HUES64 (cell line): Measurements from ENCODE around the gene TFEB.

ENCODE experiments used
- H3K27ac ChIP-seq: 2 replicates; pipeline ENCODE4 v1.7.0; 2013; ENCODE audit warnings: low read depth, low read length, inconsistent platforms
- H3K27me3 ChIP-seq: 2 replicates; pipeline ENCODE4 v1.6.1; 2013; ENCODE audit warnings: mild to moderate bottlenecking, low read length; ENCODE audit not compliant: insufficient read depth
- H3K36me3 ChIP-seq: 2 replicates; pipeline ENCODE4 v1.6.1; 2013; ENCODE audit warnings: mild to moderate bottlenecking, low read length; ENCODE audit not compliant: insufficient read depth
- H3K4me1 ChIP-seq: 2 replicates; pipeline ENCODE4 v1.6.1; 2013; ENCODE audit warnings: mild to moderate bottlenecking, low read length, moderate library complexity; ENCODE audit not compliant: insufficient read depth
- H3K4me3 ChIP-seq: 2 replicates; pipeline ENCODE4 v1.5.1; 2013; ENCODE audit warnings: mild to moderate bottlenecking, low read length, moderate library complexity
- H3K9ac ChIP-seq: 2 replicates; pipeline ENCODE4 v1.6.1; 2013; ENCODE audit warnings: mild to moderate bottlenecking, low read depth, low read length
- H3K9me3 ChIP-seq: 2 replicates; pipeline ENCODE4 v1.6.1; 2013; ENCODE audit warnings: low read depth, low read length; ENCODE audit not compliant: insufficient read depth
- WGBS: fragments of 150-250, 120-280 bp; methylation state at CpG from one replicate; pipeline ENCODE4 v1.1.7; 2013; ENCODE audit warnings: missing lambda C conversion rate; 5-methylcytosine and 5-hydroxymethylcytosine counted together

Gene TFEB

GRCh38 chr6:41674231-41675000, 61.0 kb downstream of the TFEB start:
- no peaks in the 10 kb centered on the region for H3K4me1 ChIP-seq
- no peak overlapping the region for H3K4me3 ChIP-seq
- no peak overlapping the region for H3K27ac ChIP-seq
- no peaks in the 10 kb centered on the region for H3K36me3 ChIP-seq
- peaks cover 9% of the 10 kb centered on the region for H3K27me3 ChIP-seq
- H3K9ac ChIP-seq: no peak overlapping the region
- 84% methylated on average over 5 of the region's 7 CpGs for WGBS
- no peaks in the 10 kb centered on the region for H3K9me3 ChIP-seq

GRCh38 chr6:41673704-41674000, 61.8 kb downstream of the TFEB start:
- Histone ChIP-seq H3K36me3 (no peaks in the 10 kb centered on the region), H3K9me3 (peaks cover 6% of the 10 kb centered on the region; the same call in 1 of the 2 replicates), H3K4me1 (no peaks in the 10 kb centered on the region), H3K4me3 (no peak overlapping the region), H3K27ac (no peak overlapping the region), H3K9ac (no peak overlapping the region), H3K27me3 (peaks cover 7% of the 10 kb centered on the region; the same call in 1 of the 2 replicates)
- 73% methylated on average over 5 of the region's 5 CpGs for WGBS

GRCh38 chr6:41672816-41673703, 62.3 kb downstream of the TFEB start:
- Histone ChIP-seq H3K27me3 (peaks cover 7% of the 10 kb centered on the region; the same call in 1 of the 2 replicates), H3K4me1 (no peaks in the 10 kb centered on the region), H3K36me3 (no peaks in the 10 kb centered on the region), H3K27ac (no peak overlapping the region), H3K4me3 (no peak overlapping the region), H3K9me3 (peaks cover 6% of the 10 kb centered on the region; the same call in 1 of the 2 replicates), H3K9ac (no peak overlapping the region)
- WGBS: 81% methylated on average over 17 of the region's 17 CpGs

- peaks cover 6% of the 10 kb centered on the region; the same call in 1 of the 2 replicates for H3K9me3 ChIP-seq
- no peak overlapping the region for H3K9ac ChIP-seq
- H3K27me3 ChIP-seq: no peaks in the 10 kb centered on the region
- no peaks in the 10 kb centered on the region for H3K36me3 ChIP-seq
- H3K4me1 ChIP-seq: no peaks in the 10 kb centered on the region
- H3K27ac ChIP-seq: no peak overlapping the region
- no peak overlapping the region for H3K4me3 ChIP-seq
- 84% methylated on average over 7 of the region's 7 CpGs for WGBS
Observed at GRCh38 chr6:41672016-41672415, 63.4 kb downstream of the TFEB start.

GRCh38 chr6:41671376-41671775, 64.0 kb downstream of the TFEB start:
- Histone ChIP-seq H3K4me1 (no peaks in the 10 kb centered on the region), H3K9me3 (peaks cover 6% of the 10 kb centered on the region; the same call in 1 of the 2 replicates), H3K4me3 (no peak overlapping the region), H3K9ac (no peak overlapping the region), H3K27ac (no peak overlapping the region), H3K27me3 (no peaks in the 10 kb centered on the region), H3K36me3 (no peaks in the 10 kb centered on the region)
- 72% methylated on average over 4 of the region's 5 CpGs for WGBS

- Histone ChIP-seq H3K9me3 (peaks cover 6% of the 10 kb centered on the region; the same call in 1 of the 2 replicates), H3K9ac (no peak overlapping the region), H3K36me3 (no peaks in the 10 kb centered on the region), H3K4me1 (no peaks in the 10 kb centered on the region), H3K27ac (no peak overlapping the region), H3K27me3 (no peaks in the 10 kb centered on the region), H3K4me3 (no peak overlapping the region)
- 91% methylated on average over 9 of the region's 9 CpGs for WGBS
Observed at GRCh38 chr6:41670703-41671360, 64.6 kb downstream of the TFEB start.

GRCh38 chr6:41668968-41669367, 66.4 kb downstream of the TFEB start:
- no peaks in the 10 kb centered on the region for H3K4me1 ChIP-seq
- H3K27me3 ChIP-seq: no peaks in the 10 kb centered on the region
- 100% methylated on average over 1 of the region's 2 CpGs for WGBS
- H3K4me3 ChIP-seq: no peak overlapping the region
- no peaks in the 10 kb centered on the region for H3K36me3 ChIP-seq
- no peak overlapping the region for H3K27ac ChIP-seq
- no peak overlapping the region for H3K9ac ChIP-seq
- peaks cover 6% of the 10 kb centered on the region; the same call in 1 of the 2 replicates for H3K9me3 ChIP-seq

GRCh38 chr6:41667195-41667594, 68.2 kb downstream of the TFEB start:
- H3K4me1 ChIP-seq: peaks cover 3% of the 10 kb centered on the region; the same call in 1 of the 2 replicates
- 92% methylated on average over 1 of the region's 1 CpG for WGBS
- no peak overlapping the region for H3K4me3 ChIP-seq
- peaks cover 6% of the 10 kb centered on the region; the same call in 1 of the 2 replicates for H3K9me3 ChIP-seq
- H3K27me3 ChIP-seq: no peaks in the 10 kb centered on the region
- H3K36me3 ChIP-seq: no peaks in the 10 kb centered on the region
- H3K27ac ChIP-seq: no peak overlapping the region
- no peak overlapping the region for H3K9ac ChIP-seq

- H3K27ac ChIP-seq: no peak overlapping the region
- H3K9me3 ChIP-seq: peaks cover 5% of the 10 kb centered on the region; the same call in 1 of the 2 replicates
- H3K27me3 ChIP-seq: peaks cover 5% of the 10 kb centered on the region; the same call in 1 of the 2 replicates
- peaks cover 3% of the 10 kb centered on the region; the same call in 1 of the 2 replicates for H3K4me1 ChIP-seq
- no peaks in the 10 kb centered on the region for H3K36me3 ChIP-seq
- no peak overlapping the region for H3K4me3 ChIP-seq
- no peak overlapping the region for H3K9ac ChIP-seq
- 78% methylated on average over 3 of the region's 5 CpGs for WGBS
Observed at GRCh38 chr6:41664271-41664670, 71.1 kb downstream of the TFEB start.

GRCh38 chr6:41663568-41663967, 71.8 kb downstream of the TFEB start:
- no peak overlapping the region for H3K9ac ChIP-seq
- peaks cover 5% of the 10 kb centered on the region; the same call in 1 of the 2 replicates for H3K27me3 ChIP-seq
- H3K27ac ChIP-seq: no peak overlapping the region; the same call in 1 of the 2 replicates
- H3K9me3 ChIP-seq: no peaks in the 10 kb centered on the region
- no peaks in the 10 kb centered on the region for H3K36me3 ChIP-seq
- 69% methylated on average over 5 of the region's 5 CpGs for WGBS
- H3K4me3 ChIP-seq: no peak overlapping the region
- H3K4me1 ChIP-seq: peaks cover 3% of the 10 kb centered on the region; the same call in 1 of the 2 replicates
